ENCODE data around the gene NR3C1.
"Not testable (repeated sequence)": the region's sequence is repeated elsewhere in the genome, so short reads cannot be mapped to it uniquely, and the experiment has no call there.

The NR3C1 gene

DNA sequence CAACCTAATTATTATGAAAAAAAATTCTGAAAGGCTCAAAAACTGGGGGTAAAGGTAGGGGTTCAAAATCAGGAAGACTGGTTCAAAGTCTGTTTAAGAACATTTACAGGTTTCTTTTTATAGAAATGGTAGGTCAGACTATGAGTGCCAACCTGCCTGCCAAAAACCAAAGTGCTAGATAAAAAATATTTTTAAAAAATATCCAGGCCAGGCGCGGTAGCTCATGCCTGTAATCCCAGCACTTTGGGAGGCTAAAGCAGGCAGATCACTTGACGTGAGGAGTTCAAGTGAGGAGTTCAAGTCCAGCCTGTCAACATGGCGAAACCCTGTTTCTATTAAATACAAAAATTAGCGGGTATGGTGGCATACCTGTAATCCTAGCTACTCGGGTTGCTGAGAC lies 67.0 kb downstream of the NR3C1 start:
- Histone ChIP-seq H3K9ac (no peak overlapping the region), H3K27me3 (ENCODE audit: control insufficient read depth, insufficient read depth, low read length) (no peaks in the 10 kb centered on the region), H3K4me2 (ENCODE audit: low read length) (no peak overlapping the region), H2AFZ (no peak overlapping the region), H3K79me2 (peaks cover 13% of the 10 kb centered on the region), H3K4me1 (no peaks in the 10 kb centered on the region), H3K36me3 (ENCODE audit: control insufficient read depth, insufficient read depth, low read length) (no peaks in the 10 kb centered on the region), H3K4me3 (ENCODE audit: low read depth, low read length) (no peak overlapping the region), H3K9me3 (ENCODE audit: control insufficient read depth, low read length) (no peaks in the 10 kb centered on the region), H3K27ac (no peak overlapping the region)
- TF ChIP-seq, protein P1, sequence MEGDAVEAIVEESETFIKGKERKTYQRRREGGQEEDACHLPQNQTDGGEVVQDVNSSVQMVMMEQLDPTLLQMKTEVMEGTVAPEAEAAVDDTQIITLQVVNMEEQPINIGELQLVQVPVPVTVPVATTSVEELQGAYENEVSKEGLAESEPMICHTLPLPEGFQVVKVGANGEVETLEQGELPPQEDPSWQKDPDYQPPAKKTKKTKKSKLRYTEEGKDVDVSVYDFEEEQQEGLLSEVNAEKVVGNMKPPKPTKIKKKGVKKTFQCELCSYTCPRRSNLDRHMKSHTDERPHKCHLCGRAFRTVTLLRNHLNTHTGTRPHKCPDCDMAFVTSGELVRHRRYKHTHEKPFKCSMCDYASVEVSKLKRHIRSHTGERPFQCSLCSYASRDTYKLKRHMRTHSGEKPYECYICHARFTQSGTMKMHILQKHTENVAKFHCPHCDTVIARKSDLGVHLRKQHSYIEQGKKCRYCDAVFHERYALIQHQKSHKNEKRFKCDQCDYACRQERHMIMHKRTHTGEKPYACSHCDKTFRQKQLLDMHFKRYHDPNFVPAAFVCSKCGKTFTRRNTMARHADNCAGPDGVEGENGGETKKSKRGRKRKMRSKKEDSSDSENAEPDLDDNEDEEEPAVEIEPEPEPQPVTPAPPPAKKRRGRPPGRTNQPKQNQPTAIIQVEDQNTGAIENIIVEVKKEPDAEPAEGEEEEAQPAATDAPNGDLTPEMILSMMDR (IDR thresholded peaks at IDR 0.05): no peak

DNA sequence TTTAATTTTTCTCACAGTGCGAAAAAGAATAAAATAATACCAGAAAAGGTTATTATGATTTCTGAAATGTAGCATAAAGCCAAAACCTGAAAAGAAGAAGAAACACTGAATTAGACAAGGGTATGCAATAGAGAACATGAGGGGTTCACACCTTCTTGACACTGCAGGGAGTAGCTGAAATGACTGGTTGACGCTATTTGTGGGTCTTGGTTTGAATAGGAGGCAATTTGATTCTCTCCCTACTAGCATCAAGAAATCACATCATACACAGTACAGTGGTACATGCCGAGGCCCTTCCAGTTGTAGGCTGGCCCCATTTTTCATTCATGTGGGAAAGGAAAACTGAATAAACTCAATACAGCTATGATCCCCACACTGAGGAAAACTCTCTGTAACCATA lies 68.6 kb downstream of the NR3C1 start:
- H3K27ac ChIP-seq: no peak overlapping the region
- TF ChIP-seq, protein P1 (IDR thresholded peaks at IDR 0.05): no peak
- peaks cover 18% of the 10 kb centered on the region for H3K79me2 ChIP-seq
- H3K27me3 ChIP-seq (ENCODE audit: control insufficient read depth, insufficient read depth, low read length): no peaks in the 10 kb centered on the region
- no peaks in the 10 kb centered on the region for H3K36me3 ChIP-seq (ENCODE audit: control insufficient read depth, insufficient read depth, low read length)
- H3K4me2 ChIP-seq (ENCODE audit: low read length): no peak overlapping the region
- no peak overlapping the region for H3K9ac ChIP-seq
- H3K4me3 ChIP-seq (ENCODE audit: low read depth, low read length): no peak overlapping the region
- no peak overlapping the region for H2AFZ ChIP-seq
- no peaks in the 10 kb centered on the region for H3K9me3 ChIP-seq (ENCODE audit: control insufficient read depth, low read length)
- H3K4me1 ChIP-seq: no peaks in the 10 kb centered on the region

DNA sequence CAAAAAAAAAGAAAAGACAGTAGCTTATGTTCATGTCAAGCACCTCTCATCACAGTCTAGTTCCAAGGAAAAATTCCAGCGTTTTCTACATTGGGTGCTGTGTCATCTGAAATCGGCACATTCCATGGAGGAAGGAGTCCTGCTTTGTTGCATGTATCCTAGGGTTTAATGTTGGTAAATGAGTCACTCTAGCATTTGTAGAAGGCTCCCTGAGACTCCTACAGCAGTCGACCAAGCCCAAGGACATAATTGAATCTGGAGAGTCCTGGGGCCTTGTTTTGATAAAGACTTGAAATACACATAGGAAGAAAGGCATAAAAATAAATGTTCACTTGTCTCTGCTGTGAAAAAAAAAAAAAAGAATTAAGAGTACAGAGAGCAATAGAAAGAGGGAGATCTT lies 69.1 kb downstream of the NR3C1 start:
- H2AFZ ChIP-seq; H3K9me3 ChIP-seq (ENCODE audit: control insufficient read depth, low read length); H3K9ac ChIP-seq; H3K4me2 ChIP-seq (ENCODE audit: low read length); H3K27ac ChIP-seq; H3K4me3 ChIP-seq (ENCODE audit: low read depth, low read length); H3K27me3 ChIP-seq (ENCODE audit: control insufficient read depth, insufficient read depth, low read length); H3K36me3 ChIP-seq (ENCODE audit: control insufficient read depth, insufficient read depth, low read length); H3K4me1 ChIP-seq: not testable (repeated sequence)
- H3K79me2 ChIP-seq: peaks cover 19% of the 10 kb centered on the region

GRCh38 chr5:143331956-143332355 lies 71.5 kb downstream of the NR3C1 start:
- Histone ChIP-seq H3K4me3 (ENCODE audit: low read depth, low read length) (no peak overlapping the region), H3K4me1 (no peaks in the 10 kb centered on the region), H3K4me2 (ENCODE audit: low read length) (no peak overlapping the region), H3K27me3 (ENCODE audit: control insufficient read depth, insufficient read depth, low read length) (no peaks in the 10 kb centered on the region), H3K9ac (no peak overlapping the region), H3K79me2 (peaks cover 37% of the 10 kb centered on the region), H3K27ac (no peak overlapping the region), H3K9me3 (ENCODE audit: control insufficient read depth, low read length) (no peaks in the 10 kb centered on the region), H3K36me3 (ENCODE audit: control insufficient read depth, insufficient read depth, low read length) (no peaks in the 10 kb centered on the region), H2AFZ (no peak overlapping the region)
- TF ChIP-seq, protein P1 (IDR thresholded peaks at IDR 0.05): no peak

- Histone ChIP-seq H3K36me3 (ENCODE audit: control insufficient read depth, insufficient read depth, low read length) (no peaks in the 10 kb centered on the region), H3K4me3 (ENCODE audit: low read depth, low read length) (no peak overlapping the region), H2AFZ (no peak overlapping the region), H3K9me3 (ENCODE audit: control insufficient read depth, low read length) (no peaks in the 10 kb centered on the region), H3K79me2 (peaks cover 34% of the 10 kb centered on the region), H3K4me1 (no peaks in the 10 kb centered on the region), H3K27ac (no peak overlapping the region), H3K4me2 (ENCODE audit: low read length) (no peak overlapping the region), H3K27me3 (ENCODE audit: control insufficient read depth, insufficient read depth, low read length) (no peaks in the 10 kb centered on the region), H3K9ac (no peak overlapping the region)
- TF ChIP-seq, protein P1 (IDR thresholded peaks at IDR 0.05): no peak
Measured at GRCh38 chr5:143329843-143330242, 73.6 kb downstream of the NR3C1 start.

Measured in parathyroid adenoma (tissue), 2 donors.